Ramos (cell line): ENCODE results near the gene STYK1.
"Not testable (repeated sequence)": the region's sequence is repeated elsewhere in the genome, so short reads cannot be mapped to it uniquely, and the experiment has no call there.

Experiments used
- in situ Hi-C: fragments of 300-500 bp; cut with MboI; formaldehyde crosslinking; loops from one replicate; pipeline ENCODE4 v1.14.3; 2022; ENCODE audit warnings: low sequenced_read_pairs; ENCODE audit not compliant: unreplicated experiment

Gene STYK1

DNA sequence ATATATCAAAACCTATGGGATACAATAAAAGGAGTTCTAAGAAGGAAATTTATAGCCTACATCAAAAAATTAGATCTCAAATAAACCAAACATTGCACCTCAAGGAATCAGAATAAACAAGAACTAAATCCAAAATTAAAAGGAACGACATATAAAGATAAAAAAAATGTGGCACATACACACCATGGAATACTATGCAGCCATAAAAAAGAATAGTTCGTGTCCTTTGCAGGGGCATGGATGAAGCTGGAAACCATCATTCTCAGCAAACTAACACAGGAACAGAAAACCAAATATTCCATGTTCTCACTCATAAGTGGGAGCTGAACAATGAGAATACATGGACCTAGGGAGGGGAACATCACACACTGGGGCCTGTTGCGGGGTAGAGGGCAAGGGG is 91.7 kb downstream of the STYK1 start:
- in situ Hi-C loops = not testable (repeated sequence)

DNA sequence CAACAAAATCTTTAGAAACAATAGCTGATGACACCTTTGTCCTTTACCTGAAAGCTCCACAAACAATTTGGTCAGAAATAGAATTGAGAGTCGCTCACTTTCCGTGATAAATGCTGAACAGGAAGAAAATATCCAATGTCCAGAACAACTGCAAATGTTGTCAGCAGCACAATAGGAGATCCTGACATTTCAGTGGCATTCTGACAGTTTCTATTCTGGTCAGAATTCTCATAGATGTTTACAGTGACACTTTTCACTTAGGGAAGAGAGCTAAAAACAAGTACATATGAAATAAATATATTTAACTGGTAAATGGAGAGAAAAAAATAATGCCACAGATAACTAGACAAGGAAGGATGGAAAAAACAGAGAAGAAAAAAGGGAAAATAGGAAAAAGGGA is 99.5 kb downstream of the STYK1 start:
- in situ Hi-C loops = loop anchor here (25.0 kb wide), 1 partner anchor 837 kb away; the partner anchor contains the start of gene CLECL1

DNA sequence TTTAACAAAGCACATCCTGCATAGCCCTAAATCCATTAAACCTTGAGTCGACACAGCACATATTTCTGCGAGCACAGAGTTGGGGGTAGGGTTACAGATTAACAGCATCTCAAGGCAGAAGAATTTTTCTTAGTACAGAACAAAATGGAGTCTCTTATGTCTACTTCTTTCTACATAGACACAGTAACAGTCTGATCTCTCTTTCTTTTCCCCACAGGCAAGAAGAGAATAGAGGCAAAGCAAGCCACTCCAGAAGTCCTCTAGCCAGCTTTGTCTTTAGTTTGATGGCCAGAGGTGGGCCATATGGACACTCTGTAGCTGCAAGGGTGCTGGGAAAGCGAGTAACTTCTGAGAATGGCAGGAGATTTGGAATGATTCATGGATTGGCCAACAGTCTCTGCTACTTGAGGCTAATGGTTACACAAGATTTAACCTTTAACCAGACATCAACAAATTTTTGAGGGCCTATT is 101.8 kb downstream of the STYK1 start:
- in situ Hi-C loops = loop anchor here (25.0 kb wide), 1 partner anchor 835 kb away; the partner anchor contains the start of gene CLECL1

DNA sequence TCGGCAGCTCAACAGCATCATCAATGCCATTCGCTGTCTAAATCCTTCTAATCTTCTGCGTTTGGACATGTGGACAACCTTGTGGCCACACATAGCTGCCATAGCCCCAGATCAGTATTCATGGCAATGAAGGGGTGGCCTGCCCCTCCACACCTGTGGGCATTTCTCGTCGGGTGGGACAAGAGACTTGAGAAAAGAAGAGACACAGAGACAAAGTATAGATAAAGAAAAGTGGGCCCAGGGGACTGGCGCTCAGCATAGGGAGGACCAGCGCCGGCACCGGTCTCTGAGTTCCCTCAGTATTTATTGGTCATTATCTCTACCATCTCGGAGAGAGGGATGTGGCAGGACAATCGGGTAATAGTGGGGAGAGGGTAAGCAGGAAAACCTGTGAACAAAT is 102.7 kb downstream of the STYK1 start:
- in situ Hi-C loops = loop anchor here (25.0 kb wide), 1 partner anchor 834 kb away; the partner anchor contains the start of gene CLECL1
